ENCODE data around the gene EFCAB5. TPM values are rescaled to one million over a fixed set of nuclear protein-coding genes. Genes with fewer than 3 reads are reported as not detected.
A peak's percentile ranks its signal among the peaks of the same experiment; 100 is the strongest.

The EFCAB5 gene
- total and polyA plus RNA-seq, 10 of the 15 experiments (the other 5 are each of a cell fraction or from before 2014, with no cell fraction given), result 0.39 to 2.6 (median 1.0) TPM

DNA sequence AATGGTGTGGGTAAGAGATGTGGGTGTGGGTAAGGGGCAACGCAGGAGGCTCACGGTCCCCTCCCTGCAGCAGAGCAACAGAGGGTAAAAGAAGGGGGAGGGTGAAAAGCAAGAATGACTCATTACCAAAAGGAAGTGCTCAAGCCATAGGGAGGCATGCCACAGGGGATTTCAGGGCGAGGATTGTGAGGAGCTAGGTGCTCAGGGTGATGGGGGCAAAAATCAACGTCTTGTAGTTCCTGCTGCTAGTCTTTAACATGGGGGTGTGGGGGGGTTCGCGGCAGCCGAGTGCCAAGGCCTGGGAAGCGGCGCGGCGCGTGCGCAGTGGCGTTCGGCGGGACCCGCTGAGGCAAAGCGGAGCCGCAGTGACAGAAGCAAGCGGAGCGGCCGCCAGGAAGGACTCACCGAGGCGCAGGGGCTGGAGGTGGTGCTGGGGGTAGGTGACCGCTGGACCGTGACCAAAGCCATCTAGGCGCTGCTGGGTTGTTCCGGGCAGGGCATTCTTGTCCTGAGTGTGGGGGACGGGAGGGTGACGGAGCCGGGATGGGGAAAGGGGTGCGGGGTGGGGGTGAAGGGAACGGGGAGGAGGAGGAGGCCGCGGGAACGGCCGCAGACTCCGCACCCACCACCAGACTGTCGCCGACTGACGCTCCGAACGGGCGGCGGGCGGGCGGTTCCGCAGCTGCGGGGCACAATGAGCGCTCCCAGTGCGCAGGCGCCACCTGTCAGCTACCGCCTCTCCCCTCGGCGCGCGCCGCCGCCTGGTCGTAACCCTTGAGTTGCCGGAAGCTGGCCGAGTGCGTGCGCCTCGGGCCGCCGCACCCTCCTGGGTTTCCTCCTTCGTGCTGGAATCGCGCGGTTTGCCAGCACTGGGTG is 11.7 kb upstream of the EFCAB5 start, which contains the start of gene SSH2 (continued):
- TF ChIP-seq, protein P1, sequence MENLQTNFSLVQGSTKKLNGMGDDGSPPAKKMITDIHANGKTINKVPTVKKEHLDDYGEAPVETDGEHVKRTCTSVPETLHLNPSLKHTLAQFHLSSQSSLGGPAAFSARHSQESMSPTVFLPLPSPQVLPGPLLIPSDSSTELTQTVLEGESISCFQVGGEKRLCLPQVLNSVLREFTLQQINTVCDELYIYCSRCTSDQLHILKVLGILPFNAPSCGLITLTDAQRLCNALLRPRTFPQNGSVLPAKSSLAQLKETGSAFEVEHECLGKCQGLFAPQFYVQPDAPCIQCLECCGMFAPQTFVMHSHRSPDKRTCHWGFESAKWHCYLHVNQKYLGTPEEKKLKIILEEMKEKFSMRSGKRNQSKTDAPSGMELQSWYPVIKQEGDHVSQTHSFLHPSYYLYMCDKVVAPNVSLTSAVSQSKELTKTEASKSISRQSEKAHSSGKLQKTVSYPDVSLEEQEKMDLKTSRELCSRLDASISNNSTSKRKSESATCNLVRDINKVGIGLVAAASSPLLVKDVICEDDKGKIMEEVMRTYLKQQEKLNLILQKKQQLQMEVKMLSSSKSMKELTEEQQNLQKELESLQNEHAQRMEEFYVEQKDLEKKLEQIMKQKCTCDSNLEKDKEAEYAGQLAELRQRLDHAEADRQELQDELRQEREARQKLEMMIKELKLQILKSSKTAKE (IDR thresholded peaks at IDR 0.05; ENCODE audit: low read depth, poor library complexity, severe bottlenecking), result no peak
- TF ChIP-seq ASH2L (IDR thresholded peaks at IDR 0.05; ENCODE audit: borderline replicate concordance, low read depth) (0 out of 2 replicates have a peak, but pooled peaks have one; percentile 56), TCF12 (IDR thresholded peaks at IDR 0.05; ENCODE audit: low read depth, low read length) (peak; percentile 40; the same call in 1 of the 2 replicates), CEBPB (IDR thresholded peaks at IDR 0.05; ENCODE audit: borderline replicate concordance in 1 of 2, low read depth in 2 of 2, low read length in 2 of 2) (no peak), TBL1XR1 (IDR thresholded peaks at IDR 0.05; ENCODE audit: low read depth, low read length) (no peak; the same call in 1 of the 2 replicates), CHD1 (IDR thresholded peaks at IDR 0.05; ENCODE audit: low read depth, low read length) (no peak), JUNB (IDR thresholded peaks at IDR 0.05) (peak; percentile 59), ZNF24 (IDR thresholded peaks at IDR 0.05) (no peak), NBN (IDR thresholded peaks at IDR 0.05) (peak; percentile 82), DPF2 (IDR thresholded peaks at IDR 0.05) (peak; percentile 80), NFXL1 (IDR thresholded peaks at IDR 0.05; ENCODE audit: borderline replicate concordance) (no peak), ATF7 (IDR thresholded peaks at IDR 0.05; ENCODE audit: low read depth) (peak; percentile 59), MTA2 (IDR thresholded peaks at IDR 0.05; ENCODE audit: low read depth) (peak; percentile 64; the same call in 1 of the 2 replicates), POU2F2 (IDR thresholded peaks at IDR 0.05; ENCODE audit: borderline replicate concordance, low read depth, low read length) (no peak), NRF1 (conservative IDR thresholded peaks at IDR 0.05; ENCODE audit: low read depth, low read length) (peak; percentile 66)
- TF ChIP-seq, protein P2, sequence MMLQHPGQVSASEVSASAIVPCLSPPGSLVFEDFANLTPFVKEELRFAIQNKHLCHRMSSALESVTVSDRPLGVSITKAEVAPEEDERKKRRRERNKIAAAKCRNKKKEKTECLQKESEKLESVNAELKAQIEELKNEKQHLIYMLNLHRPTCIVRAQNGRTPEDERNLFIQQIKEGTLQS (IDR thresholded peaks at IDR 0.05; ENCODE audit: borderline replicate concordance, extremely low read depth, low read depth, low read length), result no peak
- TF ChIP-seq, protein P3, sequence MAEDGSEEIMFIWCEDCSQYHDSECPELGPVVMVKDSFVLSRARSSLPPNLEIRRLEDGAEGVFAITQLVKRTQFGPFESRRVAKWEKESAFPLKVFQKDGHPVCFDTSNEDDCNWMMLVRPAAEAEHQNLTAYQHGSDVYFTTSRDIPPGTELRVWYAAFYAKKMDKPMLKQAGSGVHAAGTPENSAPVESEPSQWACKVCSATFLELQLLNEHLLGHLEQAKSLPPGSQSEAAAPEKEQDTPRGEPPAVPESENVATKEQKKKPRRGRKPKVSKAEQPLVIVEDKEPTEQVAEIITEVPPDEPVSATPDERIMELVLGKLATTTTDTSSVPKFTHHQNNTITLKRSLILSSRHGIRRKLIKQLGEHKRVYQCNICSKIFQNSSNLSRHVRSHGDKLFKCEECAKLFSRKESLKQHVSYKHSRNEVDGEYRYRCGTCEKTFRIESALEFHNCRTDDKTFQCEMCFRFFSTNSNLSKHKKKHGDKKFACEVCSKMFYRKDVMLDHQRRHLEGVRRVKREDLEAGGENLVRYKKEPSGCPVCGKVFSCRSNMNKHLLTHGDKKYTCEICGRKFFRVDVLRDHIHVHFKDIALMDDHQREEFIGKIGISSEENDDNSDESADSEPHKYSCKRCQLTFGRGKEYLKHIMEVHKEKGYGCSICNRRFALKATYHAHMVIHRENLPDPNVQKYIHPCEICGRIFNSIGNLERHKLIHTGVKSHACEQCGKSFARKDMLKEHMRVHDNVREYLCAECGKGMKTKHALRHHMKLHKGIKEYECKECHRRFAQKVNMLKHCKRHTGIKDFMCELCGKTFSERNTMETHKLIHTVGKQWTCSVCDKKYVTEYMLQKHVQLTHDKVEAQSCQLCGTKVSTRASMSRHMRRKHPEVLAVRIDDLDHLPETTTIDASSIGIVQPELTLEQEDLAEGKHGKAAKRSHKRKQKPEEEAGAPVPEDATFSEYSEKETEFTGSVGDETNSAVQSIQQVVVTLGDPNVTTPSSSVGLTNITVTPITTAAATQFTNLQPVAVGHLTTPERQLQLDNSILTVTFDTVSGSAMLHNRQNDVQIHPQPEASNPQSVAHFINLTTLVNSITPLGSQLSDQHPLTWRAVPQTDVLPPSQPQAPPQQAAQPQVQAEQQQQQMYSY (CRISPR knock-in tag; IDR thresholded peaks at IDR 0.05), result no peak
- TF ChIP-seq, protein P4, sequence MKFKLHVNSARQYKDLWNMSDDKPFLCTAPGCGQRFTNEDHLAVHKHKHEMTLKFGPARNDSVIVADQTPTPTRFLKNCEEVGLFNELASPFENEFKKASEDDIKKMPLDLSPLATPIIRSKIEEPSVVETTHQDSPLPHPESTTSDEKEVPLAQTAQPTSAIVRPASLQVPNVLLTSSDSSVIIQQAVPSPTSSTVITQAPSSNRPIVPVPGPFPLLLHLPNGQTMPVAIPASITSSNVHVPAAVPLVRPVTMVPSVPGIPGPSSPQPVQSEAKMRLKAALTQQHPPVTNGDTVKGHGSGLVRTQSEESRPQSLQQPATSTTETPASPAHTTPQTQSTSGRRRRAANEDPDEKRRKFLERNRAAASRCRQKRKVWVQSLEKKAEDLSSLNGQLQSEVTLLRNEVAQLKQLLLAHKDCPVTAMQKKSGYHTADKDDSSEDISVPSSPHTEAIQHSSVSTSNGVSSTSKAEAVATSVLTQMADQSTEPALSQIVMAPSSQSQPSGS (IDR thresholded peaks at IDR 0.05; ENCODE audit: low read length), result no peak
- TF ChIP-seq, protein P5, sequence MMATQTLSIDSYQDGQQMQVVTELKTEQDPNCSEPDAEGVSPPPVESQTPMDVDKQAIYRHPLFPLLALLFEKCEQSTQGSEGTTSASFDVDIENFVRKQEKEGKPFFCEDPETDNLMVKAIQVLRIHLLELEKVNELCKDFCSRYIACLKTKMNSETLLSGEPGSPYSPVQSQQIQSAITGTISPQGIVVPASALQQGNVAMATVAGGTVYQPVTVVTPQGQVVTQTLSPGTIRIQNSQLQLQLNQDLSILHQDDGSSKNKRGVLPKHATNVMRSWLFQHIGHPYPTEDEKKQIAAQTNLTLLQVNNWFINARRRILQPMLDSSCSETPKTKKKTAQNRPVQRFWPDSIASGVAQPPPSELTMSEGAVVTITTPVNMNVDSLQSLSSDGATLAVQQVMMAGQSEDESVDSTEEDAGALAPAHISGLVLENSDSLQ (IDR thresholded peaks at IDR 0.05), result peak; percentile 70

All from GM12878 (cell line).